Posterior cingulate gyrus (tissue), 11 donors: Measurements from ENCODE around the gene SDK1.

Experiments used
- DNase-seq, 10 donors: peaks; one replicate each; pipeline versions ENCODE4 v3.0.0 to v3.0.0-alpha.2; 2020 to 2021; ENCODE audit warnings: mixed read lengths in 3 of 10
- intact Hi-C: fragments of 100-400 bp; cut with DNase I; formaldehyde crosslinking; loops from one replicate; pipeline ENCODE4 v1.15.1; 2023

The SDK1 gene

DNA sequence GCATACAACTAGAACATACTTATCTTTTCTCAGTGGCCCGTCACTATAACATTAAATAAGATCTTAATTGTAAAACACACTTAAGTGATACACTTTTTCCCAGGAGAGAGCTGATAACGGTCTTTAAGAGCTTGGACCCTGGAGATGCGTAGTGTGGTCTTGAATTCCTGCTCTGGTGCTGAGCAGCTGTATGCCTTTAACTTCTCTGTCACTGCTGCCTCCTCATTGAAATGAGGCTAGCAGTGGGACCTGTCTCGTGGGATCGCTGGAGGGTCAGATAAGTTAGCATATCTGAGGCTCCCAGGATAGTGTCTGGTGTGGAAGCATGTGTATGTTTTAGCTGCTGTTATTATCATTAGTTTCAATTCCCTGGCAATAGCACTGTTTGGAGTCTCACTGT is 194.9 kb downstream of the SDK1 start:
- no peak for DNase-seq
- intact Hi-C loops = no loop called here

GRCh38 chr7:3497796-3498195 is 196.7 kb downstream of the SDK1 start:
- intact Hi-C loops = no loop called here
- DNase-seq = no peak

GRCh38 chr7:3501671-3502070 is 200.6 kb downstream of the SDK1 start:
- DNase-seq = no peak

DNA sequence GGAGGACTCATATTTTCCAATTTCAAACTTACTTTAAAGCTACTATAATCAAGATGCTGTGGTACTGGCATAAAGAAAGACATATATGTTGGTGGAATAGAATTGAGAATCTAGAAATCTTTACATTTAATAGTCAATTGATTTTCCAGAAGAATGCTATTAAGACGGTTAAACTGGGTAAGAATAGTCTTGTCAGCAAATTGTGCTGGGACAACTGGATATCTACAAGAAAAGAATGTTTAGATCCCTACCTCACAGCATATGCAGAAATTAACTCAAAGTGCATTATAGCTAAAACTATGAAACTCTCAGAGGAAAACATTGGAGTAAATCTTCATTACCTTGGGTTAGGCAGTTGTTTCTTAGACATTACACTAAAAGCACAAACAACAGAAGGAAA is 203.3 kb downstream of the SDK1 start:
- intact Hi-C loops = no loop called here
- no peak for DNase-seq

More at GRCh38 chr7:3501671-3502070, 200.6 kb downstream of the SDK1 start:
- intact Hi-C loops = no loop called here

DNA sequence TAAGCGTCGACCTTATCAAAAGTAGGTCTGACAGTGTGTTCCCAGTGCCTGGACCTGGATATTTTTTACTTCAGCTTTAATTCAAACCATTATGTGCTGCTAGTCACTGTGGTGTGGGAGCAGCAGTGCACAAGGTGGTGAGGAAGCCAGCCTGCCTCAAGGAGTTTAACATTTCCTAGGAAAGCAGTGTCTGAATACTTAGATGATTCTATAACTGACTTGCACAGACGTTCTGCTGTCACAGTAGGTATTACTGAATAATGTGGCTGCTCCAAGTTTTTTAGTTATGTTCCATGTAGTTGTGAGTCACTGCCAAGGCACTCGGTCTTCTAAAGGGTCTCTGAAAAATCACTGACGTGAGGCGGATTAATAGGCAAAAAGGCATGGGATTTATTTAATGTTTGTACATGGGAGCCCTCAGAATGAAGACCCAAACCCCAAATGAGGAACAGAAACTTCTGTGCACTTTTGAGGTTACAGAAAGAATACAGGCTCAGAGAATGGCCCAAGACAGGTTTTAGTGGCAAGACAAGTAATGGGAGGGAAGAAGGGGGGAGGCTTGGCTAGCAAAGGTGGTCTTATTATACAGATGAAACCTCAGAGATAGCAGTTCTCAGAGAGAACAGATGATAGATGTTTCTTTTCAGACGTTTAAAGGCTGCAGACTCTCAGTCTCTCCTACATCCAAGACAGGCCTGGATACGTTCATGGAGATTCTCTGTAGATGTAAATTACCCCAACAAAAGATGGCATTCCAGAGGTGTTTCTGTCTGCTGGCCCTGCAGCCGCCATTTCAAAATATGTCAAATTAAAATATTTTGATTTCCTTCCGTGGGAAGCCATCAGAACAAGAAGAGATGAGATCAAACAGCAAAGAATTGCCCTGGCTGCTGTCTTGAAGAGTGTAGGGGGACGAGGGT is 209.3 kb downstream of the SDK1 start:
- intact Hi-C loops = no loop called here
- DNase-seq = no peak

DNA sequence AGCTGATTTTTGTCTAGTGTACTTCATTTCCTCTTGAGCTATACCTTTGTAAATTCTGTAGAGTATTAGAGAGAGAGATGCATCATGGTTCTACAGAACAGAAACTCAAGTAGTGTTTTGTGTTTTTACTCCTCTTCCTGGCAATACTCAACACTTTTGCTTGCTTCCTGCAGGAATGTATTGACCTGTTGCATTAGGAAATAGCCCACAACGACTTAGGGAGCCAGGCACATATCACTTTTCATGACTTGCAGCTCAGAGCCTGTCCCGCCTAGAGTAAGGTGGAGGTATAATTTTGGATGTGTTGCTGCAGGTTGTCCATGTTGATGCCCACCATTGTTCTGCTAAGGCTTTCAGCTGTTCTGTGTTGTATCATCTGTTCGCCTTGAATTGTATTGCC is 216.3 kb downstream of the SDK1 start:
- no peak for DNase-seq
- intact Hi-C loops = no loop called here

DNA sequence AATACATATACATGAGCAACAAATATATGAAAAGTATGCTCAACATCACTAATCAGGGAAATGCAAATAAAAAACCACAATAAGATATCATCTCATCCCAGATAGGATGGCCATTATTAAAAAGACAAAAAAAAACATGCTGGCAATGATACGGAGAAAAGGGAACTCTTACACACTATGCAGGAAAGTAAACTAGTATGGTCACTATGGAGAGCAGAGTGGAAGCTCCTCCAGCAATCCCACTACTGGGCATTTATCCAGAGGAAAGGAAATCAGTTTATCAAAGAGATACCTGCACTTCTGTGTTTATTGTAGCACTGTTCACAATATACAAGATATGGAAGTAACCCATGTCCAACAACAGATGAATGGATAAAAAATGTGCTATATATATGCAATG is 217.5 kb downstream of the SDK1 start:
- no peak for DNase-seq
- intact Hi-C loops = no loop called here

GRCh38 chr7:3520206-3520605 is 219.2 kb downstream of the SDK1 start:
- intact Hi-C loops = no loop called here
- DNase-seq = no peak

DNA sequence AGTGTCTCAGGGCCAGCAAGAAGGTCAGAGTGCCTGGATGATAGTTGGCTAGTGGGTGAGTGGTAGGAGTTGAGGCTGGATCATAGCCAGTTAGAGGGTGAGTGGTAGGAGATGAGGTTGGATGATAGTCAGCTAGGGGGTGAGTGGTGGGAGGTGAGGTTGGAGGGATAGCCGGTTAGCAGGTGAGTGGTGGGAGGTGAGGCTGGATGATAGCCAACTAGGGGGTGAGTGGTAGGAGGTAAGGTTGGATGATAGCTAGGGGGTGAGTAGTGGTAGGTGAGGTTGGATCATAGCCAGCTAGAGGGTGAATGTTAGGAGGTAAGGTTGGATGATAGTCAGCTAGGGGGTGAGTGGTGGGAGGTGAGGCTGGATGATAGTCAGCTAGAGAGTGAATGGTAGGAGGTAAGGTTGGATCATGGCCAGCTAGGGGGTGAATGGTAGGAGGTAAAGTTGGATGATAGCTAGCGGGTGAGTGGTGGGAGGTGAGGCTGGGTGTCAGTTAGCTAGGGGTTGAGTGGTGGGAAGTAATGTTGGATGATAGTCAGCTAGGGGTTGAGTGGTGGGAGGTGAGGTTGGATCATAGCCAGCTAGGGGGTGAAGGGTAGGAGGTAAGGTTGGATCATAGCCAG is 226.6 kb downstream of the SDK1 start:
- intact Hi-C loops = no loop called here
- no peak for DNase-seq

- DNase-seq = no peak
- intact Hi-C loops = no loop called here
These were observed 232.0 kb downstream of the SDK1 start for GRCh38 chr7:3533040-3533439.

DNA sequence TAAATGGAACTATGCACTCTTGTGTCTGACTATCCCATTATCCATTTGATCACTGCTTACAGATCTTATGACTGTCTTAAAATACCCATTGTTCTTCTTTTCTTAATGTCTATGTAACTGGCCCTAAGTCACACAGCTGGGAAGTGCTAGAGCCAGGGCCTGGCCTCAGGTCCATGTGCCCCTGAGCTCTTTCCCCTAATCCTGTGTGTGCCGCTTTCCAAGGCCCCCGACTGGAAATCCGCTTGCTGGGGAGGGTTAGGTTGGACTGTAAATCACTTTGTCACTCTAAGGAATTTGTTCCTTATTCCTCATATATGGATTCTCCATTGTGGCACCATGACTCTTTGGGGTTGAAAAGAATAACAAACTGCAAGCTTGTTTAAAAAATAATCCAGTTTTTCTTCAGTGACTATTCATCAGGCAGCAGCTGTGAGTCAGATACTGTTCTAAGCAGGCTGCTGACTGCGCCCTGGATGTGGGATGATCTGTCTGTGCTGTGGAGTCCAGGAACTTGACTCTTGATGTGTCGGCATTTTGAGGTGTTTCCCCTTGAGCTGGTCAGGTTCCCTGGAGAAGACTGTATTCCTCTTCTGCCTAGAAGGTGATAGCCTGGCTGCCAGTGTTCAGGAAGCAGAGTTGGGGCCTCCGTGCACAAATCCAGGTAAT is 236.3 kb downstream of the SDK1 start:
- peak in 3 of 10 donors; percentile 12 to 81 (median 78) for DNase-seq
- intact Hi-C loops = no loop called here

GRCh38 chr7:3538041-3538440 is 237.0 kb downstream of the SDK1 start:
- intact Hi-C loops = no loop called here
- no peak for DNase-seq

DNA sequence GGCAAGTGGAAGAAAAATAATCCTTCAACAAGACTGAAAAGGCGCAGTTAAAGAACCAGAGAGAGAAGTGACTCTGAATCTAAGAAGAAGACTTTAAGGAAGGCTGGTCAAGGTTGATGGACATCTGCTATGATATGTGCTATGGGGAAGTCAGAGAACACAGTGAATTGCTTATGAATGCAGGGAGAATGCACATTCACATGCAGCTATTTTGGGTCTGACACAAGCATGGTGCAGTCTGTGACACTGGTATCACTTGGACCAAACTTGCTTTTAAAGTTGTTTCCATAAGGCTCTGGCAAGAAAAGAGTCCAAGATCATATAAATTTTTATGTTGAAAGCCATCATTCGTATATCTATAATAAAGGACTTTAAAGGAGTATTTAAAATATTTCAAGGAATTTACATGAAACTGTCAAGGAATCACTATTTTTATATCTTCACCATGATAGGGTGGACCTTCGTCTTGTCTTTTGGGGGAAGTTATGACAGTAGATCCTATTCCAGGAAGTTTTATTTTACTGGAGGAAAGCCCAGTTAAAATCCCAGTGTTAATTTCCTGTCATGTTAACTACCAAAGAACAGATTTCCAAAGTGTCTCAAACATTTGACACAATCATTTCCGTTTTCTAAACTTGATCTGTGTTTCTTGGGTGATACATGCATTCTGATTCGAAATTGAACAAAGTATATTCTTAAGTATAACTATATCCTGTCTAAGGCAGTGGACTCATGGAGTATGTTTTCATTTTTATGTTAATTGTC is 239.6 kb downstream of the SDK1 start:
- DNase-seq = no peak
- intact Hi-C loops = no loop called here

- intact Hi-C loops = no loop called here
- DNase-seq = no peak
These were observed 243.2 kb downstream of the SDK1 start for GRCh38 chr7:3544202-3544601.

DNA sequence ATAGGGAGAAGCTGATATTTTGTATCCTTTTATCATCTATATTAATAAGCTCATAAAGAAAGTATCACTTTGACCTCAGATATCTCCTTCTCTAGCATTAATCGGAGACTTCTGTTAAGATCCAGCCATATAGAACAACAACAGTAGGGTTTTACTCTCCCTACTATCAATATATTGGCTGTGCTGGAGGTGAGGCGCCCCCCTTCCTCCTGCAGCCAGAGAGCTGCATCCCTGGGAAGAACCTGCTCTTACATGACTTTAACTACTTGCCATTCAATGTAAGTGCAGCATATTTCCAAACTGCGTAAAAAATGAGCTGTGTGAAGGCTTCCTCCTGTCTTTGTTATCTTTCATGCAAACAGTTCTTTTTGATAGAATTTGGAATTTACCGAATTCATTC is 247.8 kb downstream of the SDK1 start:
- no peak for DNase-seq
- intact Hi-C loops = no loop called here

GRCh38 chr7:3549601-3550000 is 248.5 kb downstream of the SDK1 start:
- intact Hi-C loops = no loop called here
- DNase-seq = no peak

GRCh38 chr7:3551536-3551935 is 250.5 kb downstream of the SDK1 start:
- intact Hi-C loops = no loop called here
- no peak for DNase-seq

DNA sequence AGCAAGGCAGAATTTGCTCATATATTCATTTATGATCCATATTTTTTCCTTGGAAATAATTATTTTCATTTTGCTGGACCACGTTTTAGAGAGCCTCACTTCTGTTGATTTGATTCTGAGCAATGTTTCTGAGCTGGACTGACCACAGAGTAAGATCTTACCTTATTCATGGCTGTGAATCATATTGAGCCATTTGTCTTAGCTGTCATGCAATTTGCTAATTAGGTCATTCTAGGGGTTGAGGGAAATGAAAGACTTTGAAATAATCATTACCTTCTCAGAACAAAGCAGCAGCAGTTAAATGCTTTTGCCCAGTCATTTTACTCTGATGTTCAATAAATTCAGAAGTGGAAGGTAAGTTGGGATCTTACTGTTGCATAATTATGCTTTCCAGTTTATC is 251.4 kb downstream of the SDK1 start:
- intact Hi-C loops = no loop called here
- no peak for DNase-seq

DNA sequence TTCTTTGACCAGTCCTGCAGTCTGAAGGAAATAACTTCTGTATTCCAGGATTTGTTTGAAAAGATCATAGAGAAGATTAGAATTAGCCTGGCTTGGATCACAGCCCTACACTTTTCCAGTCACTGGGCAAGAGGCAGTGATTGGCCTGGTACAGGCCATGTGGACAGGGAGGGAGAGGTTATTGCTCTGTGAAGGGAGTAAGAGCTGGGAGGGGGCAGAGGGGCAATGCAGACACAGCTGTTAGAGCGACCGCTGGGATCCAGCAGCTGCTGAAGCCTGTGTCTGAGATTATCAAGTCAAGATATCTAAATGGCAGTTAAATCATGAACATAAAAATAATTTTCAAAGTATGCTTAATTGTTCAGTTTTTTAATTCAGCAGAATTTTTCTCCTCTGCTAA is 257.3 kb downstream of the SDK1 start:
- no peak for DNase-seq
- intact Hi-C loops = no loop called here

GRCh38 chr7:3559278-3559677 is 258.2 kb downstream of the SDK1 start:
- intact Hi-C loops = no loop called here
- DNase-seq = no peak

DNA sequence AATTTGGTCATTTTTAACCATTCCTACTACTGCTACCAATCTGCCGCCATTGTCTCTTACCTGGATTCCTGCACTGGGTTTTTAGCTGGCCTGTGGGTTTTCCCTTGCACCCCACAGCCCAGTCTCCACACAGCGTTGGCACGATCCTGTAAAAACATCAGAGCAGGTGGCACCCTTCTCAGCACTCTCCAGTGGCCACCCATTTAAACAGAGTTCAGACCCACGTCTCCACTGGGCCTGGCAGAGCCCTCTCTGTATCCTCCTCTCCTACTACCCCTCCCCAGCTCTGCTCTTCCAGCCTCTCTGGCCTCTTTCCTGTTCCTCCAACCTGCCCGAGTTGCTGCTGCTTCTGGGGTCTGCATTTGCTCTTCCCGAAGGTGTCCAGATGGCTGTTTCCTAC is 259.4 kb downstream of the SDK1 start:
- DNase-seq = no peak
- intact Hi-C loops = no loop called here
